Activated CD8-positive, alpha-beta memory T cell treated with anti-CD3 and anti-CD28 coated beads, Interleukin-2, amount 50 U/mL, for 1 hour (primary cell): ENCODE results near the gene STAC2.
"Not testable (repeated sequence)": the region's sequence is repeated elsewhere in the genome, so short reads cannot be mapped to it uniquely, and the experiment has no call there.

ENCODE experiments used
- DNase-seq: peaks from one replicate; pipeline ENCODE4 v3.0.0-alpha.2; 2020; ENCODE audit errors: extremely low read depth

STAC2 gene, protein sequence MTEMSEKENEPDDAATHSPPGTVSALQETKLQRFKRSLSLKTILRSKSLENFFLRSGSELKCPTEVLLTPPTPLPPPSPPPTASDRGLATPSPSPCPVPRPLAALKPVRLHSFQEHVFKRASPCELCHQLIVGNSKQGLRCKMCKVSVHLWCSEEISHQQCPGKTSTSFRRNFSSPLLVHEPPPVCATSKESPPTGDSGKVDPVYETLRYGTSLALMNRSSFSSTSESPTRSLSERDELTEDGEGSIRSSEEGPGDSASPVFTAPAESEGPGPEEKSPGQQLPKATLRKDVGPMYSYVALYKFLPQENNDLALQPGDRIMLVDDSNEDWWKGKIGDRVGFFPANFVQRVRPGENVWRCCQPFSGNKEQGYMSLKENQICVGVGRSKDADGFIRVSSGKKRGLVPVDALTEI

DNA sequence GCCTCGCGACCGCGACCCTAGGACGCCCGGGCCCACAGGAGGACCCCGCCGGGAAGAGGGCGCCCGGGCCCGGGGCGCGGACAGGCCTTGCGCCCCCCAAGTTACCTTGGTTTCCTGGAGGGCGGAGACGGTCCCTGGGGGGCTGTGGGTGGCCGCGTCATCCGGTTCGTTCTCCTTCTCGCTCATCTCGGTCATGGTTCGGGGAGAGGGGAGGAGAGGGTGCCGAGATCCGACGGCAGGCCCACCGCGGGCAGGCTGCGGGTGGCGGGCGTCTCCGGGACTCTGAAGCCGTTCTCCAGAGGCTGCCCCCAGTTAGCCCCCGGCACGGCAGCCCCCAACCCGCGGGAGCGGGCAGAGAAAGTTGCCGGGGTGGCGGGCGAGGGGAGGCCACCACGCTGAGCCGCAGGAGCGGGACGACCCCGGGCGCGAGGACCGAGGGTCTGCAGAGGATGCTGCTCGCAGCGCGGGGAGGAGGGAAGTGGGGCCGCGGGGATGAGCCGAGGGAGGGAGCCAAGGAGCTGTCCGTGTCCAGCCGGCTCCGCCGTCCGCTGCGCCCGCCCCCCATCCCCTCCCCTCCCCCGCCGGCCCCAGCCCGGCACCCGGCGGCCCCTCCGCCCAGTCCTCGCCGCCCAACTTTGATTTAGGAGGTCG lies at the start of gene STAC2:
Gene STAC2 (minus strand): TSS at position 638 of the 651 bp plus-strand sequence. CDS start 443 bp downstream, at position 195.
- DNase-seq, result no peak

DNA sequence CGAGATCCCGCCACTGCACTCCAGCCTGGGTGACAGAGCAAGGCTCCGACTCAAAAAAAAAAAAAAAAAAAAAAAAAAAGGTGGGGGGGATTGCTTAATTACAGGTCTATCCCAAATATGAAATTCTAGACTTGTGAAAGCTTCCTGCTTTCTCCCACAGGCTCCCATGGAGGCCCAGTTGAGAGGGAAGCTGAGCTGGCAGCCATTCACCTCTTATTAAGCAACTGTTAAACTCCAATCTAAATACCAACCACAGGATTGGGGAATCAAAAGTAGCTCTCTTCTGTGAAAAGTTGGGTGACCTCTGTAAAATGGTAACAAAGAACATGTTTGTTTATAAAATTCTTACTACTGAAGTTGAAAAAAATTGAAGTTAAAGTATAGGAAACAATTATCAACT lies 45.8 kb upstream of the STAC2 start:
- no peak for DNase-seq

DNA sequence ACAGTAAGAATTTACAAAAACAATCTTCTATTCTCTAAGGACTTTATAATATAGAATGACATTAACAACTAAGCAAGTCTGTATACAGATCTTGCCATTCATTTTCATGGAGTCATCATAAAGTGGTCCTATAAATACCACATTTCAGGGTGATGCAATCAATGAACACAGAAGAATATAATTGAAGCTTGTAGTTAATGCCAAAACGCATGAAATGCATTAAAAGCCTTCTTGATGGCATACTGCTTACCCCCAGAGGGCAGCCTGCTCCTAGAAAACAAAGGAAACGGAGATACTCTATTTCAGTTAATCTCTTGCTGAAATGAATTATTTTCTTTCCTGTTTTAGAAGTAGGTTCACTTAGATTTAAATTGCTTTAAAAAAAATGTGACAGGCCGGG lies 45.2 kb upstream of the STAC2 start:
- no peak for DNase-seq

DNA sequence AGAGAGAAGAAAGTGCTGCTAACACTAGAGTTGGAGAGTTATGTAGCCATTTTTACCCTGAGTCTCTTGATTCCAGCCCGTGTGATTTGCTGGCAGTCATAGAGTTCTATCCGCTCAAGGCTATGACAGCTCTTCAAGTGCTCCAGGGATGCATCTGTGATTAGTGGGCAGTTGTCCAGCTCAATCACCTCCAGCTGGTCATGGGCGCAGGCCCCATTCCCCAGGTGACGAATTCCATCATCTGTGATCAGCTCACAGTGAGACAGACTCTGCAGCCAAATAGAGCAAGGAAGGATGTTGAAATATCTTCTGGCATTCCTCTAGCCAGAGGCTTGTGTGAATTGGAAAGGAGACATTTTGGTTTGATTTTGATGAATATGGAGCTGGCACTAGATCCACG lies 38.4 kb upstream of the STAC2 start:
- DNase-seq, result no peak

DNA sequence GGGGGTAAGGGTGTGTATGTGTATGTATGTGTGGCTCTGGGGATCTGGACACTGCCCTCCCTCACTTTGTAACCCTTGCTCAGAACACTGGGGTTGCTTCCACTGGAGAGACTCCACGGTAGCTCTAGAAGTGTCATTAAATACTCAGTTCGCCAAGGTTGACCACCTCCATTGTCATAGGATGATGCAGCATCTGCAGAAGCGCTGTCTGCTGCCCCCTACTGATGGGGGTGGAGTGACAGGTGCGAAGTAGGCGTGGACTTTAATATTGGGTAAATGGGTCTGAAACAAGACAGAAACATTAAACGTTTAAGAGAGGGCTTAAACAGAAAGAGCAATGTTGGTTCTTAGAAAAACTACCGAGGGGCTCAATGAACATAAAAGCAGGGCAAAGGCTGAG lies 35.5 kb upstream of the STAC2 start:
- no peak for DNase-seq

DNA sequence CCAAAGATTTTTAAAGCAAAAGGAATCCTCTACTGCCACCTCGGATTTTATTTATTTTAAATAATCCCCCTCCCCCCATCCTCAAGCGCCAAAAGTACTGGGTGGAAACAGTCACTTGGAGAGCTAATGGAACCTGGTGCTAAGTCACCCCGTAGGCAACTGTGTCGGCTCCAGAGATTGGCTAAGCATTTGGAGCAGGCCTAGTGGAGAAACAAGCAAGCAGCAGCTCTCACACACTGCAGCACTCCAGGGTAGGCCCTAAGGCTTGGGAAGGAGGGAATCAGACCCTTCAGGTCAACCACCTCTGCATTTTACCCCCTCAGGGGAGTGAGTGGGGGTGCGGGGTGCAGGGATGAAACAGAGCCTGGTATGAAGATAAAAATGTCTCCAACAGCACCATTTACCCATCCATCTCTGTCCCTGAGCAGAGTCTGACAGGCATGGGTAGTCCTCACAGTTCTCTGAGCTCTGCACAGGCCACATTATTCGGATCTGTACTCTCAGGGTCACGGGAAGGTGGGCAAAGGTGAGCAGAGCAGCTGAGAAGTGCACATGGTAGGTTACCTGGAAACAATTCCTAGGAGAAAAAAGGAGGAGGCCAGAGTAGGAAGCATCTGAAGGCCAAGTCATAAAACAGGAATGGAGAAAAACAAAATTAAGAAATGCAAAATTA lies 27.2 kb upstream of the STAC2 start:
- no peak for DNase-seq

DNA sequence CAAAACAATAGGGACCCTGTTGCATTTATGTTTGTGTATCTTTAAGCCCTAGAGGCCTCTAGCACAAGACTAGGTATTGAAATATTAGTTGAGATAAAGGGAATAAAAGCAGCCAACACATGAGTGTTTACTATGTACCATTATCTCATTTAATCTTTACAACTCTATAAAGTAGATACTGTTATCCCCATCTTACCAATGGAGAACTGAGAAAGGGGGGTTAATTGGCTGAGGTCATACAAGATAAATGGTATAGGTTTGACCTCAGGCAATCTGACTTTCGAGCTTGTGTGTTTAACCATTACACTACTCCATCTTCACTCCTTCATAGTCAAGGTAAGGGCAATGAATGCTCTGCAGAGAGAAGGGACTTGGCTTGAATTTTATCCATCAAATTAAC lies 26.3 kb upstream of the STAC2 start:
- no peak for DNase-seq

DNA sequence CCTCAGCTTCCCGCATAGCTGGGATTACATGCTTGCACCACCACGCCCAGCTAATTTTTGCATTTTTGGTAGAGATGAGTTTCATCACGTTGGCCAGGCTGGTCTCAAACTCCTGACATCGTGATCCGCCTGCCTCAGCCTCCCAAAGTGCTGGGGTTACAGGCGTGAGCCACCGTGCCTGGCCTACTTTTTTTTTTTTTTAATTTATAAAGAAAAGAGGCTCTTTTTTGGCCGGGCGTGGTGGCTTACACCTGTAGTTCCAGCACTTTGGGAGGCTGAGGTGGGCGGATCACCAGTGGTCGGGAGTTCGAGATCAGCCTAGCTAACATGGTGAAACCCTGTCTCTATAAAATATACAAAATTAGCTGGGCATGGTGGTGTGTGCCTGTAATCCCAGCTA lies 24.3 kb upstream of the STAC2 start:
- DNase-seq, result not testable (repeated sequence)

DNA sequence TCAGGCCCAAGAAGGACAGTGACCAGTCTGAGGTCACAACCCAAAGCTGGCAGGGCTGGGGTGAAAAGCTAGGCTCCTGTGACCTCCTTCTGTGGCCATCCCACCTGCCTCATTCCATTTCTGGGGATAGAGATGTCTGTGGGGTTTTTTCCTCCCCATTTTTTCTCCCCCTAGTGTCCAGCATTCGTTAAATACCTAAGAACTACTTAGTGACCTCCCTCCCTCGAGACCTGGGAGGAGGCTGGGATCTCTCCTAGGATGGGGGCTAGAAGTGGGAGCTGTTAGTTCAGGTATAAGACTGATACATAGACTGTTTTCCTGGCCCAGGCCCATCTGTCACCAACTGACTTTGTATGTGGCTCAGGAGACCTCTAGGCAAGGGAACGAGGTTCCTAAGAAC lies 20.5 kb upstream of the STAC2 start:
- no peak for DNase-seq

DNA sequence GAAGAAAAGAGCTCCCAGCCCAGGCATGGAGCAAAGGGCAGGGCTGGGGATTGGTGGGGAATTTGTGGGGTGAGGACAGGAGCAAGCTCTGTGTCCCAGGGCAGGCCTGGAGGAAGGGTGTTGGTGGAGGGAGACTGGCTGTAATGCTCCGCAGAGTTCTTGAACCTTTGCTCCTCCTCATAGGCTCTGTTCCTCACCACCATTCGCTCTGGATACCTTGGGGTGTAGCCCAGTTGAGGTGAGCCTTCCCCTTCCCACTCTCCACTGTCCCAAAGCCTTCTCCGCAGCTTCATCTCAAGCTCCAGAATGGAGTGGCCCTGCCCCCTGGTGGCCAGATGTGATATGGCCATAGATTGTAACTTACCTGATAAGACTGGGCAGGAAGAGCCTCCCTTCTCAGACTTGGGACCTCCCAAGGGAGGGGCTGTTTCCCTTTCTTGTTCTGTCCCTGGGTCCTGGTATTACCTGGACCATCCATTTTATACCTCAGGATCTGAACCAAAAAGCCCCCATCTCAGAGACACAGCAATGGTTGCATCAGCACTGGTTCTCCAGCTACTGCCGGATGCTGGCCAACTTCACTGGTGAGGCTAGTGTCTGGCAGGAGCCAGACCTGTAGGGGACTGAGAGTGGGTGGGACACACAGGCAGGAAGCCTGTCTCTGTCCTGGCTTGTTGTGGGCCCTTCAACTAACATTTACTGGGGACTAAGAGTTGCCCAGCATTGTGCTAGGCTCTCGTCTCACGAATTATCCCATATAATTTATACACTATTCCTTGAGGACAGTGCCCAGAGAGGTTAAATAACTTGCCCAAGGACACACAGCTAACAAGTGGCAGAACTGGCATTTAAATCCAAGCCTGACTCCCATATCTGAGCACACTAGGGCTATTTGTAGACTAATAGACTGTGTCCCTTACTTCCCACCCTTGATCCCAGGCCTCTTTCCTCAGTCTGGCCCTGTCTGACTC lies 19.1 kb upstream of the STAC2 start:
- DNase-seq, result peak; percentile 65

DNA sequence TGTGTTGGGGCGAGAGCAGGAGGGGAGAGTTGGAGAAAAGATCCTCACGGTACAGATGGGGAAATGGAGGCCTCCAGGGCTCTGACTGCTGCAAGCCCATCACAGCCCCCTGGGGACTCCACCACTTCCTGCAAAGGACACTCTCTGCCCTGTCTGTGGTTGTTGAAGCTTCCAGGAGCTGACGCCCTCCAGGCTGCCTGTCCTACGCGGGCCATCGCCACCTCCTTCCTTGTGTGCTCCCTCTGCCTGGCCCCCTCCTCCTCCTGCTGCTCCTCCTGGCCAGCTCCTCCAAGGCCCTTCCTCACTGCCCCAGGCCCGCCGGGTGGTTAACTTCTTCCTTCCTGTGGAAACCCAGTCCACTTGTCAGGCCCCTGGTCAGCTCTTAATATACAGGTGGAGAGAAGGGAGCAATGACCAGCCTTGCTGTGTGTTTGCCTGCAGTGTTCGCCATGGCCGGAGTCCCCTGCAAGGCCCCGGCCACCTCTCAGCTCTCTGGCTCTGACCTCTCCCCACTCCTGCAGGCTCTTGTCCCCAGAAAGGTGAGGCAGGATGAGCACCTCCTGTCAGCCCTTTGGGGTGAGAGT lies 18.4 kb upstream of the STAC2 start:
- no peak for DNase-seq

DNA sequence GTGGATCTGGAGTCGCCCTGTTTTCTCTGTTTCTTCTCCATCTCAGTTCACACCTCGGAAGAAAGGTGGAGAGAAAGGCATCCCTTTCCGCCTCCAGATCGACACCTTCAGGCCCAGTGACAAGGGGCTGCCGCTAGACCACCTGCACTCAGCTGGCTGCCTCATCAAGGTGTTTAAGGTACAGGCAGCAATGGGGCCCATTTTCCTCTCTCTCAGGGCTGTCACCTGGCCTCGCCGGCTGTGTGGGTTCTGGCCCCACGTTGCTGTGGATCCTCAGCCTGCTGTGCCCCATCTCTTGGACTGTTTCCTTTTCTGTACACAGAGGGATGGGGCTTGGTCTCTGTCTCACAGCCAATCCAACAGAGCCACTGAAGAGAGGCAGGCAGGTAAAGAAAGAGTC lies 17.4 kb upstream of the STAC2 start:
- no peak for DNase-seq

DNA sequence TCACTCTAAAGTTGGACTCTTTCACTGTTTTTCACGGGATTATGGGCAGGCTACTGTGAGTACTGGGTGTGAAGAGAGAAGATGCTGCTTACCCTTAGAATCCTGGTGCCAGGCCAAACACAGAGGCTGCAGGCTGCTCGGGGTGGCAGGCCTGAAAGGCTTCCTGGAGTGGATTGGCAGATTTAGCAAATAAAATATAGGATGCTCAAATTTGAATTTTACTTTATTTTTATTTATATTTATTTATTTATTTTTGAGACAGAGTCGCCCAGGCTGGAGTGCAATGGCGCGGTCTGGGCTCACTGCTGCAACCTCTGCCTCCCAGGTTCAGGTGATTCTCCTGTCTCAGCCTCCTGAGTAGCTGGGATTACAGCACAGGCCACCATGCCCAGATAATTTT lies 14.9 kb upstream of the STAC2 start:
- no peak for DNase-seq

DNA sequence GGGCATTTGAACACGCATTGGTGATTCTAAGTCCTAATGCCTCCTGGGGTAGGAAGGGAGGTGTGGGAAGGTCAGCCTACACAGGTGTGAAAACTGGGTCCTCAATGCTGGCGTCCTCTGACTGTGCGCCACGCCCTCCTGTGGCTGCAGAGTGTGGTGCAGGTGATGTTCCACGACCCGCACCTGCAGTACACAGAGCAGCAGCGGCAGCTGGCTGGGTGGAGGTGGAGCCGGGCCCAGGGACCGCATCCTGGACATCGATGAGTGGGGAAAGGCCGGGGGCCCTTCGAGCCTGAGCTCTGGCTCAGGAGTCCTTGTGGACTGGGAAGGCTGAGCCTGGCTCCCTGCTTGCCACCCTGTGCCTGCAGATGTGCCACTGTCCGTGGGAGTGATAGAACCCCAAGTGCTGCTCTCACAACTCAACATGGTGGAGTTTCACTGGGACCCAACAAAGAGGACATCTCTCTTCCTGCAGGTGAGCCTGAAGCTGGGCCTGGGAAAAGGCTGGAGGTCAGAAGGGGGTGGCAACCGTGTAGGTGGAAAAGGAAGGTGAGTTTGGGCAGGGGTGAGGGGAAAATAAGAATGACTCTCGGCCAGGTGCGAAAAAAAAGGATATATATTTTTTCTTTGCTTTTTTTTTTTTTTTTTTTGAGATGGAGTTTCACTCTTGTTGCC lies 14.0 kb upstream of the STAC2 start:
- DNase-seq, result no peak

DNA sequence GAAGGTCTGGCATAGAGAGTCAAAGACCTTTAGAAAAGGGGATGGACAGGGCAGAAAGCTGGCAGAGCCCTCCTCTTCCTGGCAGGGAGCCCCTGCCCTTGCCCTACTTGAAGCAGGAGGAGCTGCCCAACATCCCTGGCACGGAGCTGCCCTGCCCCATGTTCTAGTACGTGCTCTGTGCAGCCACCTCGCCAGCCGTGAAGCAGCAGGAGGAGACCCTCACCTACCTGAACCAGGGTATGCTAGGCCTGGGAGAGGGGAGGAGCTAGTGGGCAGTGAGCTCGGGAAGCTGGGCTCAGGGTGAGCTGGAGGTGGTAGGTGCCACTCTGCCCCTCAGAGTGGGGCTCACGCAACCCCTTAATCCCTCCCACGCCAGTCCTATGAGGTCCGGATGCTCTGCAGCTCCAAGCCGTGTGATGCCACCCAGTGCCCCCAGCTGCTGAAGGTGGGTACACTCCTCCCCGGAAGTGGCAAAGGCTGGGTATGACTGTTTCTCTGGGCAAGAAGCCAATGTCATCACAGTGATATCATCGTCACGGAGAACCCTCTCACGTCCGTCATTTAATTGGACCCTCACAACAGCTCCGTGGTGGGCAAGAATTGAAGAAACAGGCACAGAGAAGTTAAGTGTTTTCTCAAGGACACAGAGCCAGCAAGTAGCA lies 12.7 kb upstream of the STAC2 start:
- peak; percentile 81 for DNase-seq

DNA sequence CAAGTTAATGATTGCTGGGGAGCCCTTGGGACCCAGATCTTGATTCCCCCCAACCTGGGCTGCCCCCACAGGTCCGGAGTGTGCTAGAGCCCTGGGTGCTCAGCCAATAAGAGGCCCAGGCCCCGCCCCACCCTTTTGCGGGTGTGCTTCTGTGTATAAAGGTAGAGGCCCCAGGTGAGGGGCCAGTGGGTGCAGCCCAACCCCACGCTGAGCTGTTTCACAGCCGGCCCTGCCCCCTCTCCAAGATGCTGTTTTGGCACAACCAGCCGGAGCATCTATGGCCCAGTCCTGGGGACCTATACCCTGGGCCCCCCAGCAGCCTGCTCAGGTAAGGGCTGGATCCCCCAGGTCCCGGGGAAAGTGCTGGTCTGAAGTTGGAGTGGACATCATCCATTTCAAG lies 11.8 kb upstream of the STAC2 start:
- no peak for DNase-seq

DNA sequence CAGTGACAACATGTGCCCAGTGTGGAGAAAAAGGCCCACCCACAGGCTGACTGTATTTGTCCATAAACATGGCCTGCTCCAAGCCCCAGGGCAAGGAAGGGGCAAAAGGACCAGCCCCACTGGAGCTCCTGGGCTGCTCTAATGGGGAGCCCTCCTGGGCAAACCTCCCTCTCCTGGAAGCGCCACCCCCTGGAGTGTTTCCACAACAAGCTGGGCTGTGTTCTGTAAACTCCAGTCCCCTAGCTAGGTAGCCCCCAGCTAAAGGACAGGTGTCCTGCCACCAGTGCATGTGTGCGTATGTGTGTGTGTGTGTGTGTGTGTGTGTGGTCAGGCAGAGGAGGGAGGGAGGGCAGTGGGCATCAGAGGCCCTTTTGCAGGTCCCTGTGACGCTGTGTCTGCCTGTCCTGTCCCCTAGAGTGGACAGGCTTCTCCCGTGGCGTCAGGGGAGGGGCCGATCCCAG lies 11.3 kb upstream of the STAC2 start:
- DNase-seq, result no peak

DNA sequence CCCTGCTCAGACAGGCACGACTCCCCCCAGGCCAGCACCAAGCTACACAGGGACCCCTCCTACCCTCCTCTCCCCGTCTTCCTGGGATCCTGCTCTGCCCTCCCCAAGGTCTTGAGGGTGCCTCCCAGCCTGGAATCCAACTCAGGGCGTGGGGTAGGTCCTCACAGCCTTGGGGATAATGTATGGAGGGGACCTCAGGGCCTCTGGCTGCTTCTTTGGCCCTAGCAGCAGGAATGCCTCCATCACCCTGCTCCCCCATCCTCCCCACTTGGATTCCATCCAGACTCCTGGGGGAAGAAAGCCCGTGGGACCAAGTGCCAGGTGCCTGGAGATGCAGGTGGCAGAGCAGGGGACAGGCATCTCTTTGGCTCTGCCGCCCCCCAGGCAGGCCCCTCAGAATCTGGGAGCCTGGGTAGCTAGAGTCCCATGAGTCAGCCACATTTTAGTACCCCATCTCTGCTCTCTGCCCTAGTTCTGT lies 10.7 kb upstream of the STAC2 start:
- DNase-seq, result no peak

DNA sequence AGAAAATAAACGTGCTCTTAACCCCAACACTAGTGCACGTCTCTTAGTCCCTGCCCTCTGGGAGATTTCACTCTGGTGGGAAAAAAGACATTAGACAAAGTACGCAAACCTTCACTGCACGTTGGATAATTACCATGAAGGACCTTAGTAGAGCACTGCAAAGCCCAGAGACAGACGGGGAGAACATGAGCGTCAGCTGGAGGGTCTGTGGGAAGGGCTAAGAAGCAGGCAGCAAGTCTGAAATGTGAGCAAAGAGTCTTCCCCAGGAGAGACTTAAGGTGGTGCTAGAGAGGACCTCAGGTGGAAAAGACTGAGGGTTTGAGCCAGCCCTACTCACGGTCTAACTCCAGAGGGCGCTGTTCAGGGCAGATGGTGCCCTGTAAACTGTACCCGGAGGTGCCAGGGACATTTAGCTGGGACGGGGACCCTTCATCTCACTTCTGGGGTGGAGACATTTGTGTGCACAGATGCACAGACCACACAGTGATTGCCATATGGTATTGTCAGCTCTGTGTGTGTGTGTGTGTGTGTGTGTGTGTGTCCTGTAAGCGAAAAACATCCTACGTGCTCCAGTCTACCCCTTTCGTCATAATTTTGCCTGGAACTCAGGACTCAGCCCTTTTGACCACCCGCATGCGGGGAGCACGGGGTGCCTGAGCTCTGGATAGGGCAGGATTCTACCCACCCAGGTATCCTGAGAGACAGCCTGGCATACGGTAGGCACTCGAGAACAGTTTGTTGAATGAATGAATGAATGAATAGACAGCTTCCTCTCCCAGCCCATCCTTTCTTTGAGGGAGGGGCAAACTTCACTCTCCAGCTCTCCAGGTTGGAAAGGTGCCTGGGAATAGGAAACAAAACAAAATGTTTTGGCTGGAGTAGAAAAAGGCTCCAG lies 10.1 kb upstream of the STAC2 start:
- peak; percentile 24 for DNase-seq
